Measurements from ENCODE around the gene FRRS1. TPM values are rescaled to one million over a fixed set of nuclear protein-coding genes. Genes with fewer than 3 reads are reported as not detected.

FRRS1 gene
- total and polyA plus RNA-seq, 2 of the 4 experiments (the other 2 are of a cell fraction): 3.8 to 23.5 TPM

- H3K18ac ChIP-seq (ENCODE audit: low read depth, low read length): no peak overlapping the region
- H2BK120ac ChIP-seq (ENCODE audit: low read depth, low read length): no peak overlapping the region
- no peak overlapping the region for H4K5ac ChIP-seq (ENCODE audit: low read depth, low read length)
- no peak overlapping the region for H3K14ac ChIP-seq (replicated peaks; ENCODE audit: low read depth, low read length)
- no peak overlapping the region for H4K8ac ChIP-seq (ENCODE audit: low read depth in 2 of 2, low read length in 2 of 2)
- no TSS peak for BruUV-seq (replicated peaks)
- in situ Hi-C loops (cut with MboI; ENCODE audit: low sequenced_read_pairs) (loop anchor here (10.0 to 25.0 kb wide), 2 partner anchors 213 to 451 kb away; partner anchors contain the start of gene RTCA), intact Hi-C loops (cut with micrococcal nuclease) (no loop called here), dilution Hi-C loops (cut with HindIII; ENCODE audit: low sequenced_read_pairs, unreplicated experiment) (no loop called here)
- H2AK9ac ChIP-seq (replicated peaks; ENCODE audit: low read depth, low read length, poor library complexity): no peak overlapping the region
- H3K4me1 ChIP-seq (ENCODE audit: control insufficient read depth, insufficient read depth, low read length): no peaks in the 10 kb centered on the region; the same call in 1 of the 2 replicates
- no peak overlapping the region for H2BK20ac ChIP-seq (ENCODE audit: low read depth, low read length)
- ATAC-seq (ENCODE audit: low read depth) (no peak), DNase-seq (no peak)
- TF ChIP-seq CHD1 (IDR thresholded peaks at IDR 0.05; ENCODE audit: low read depth, low read length) (no peak), MAFK (IDR thresholded peaks at IDR 0.05; ENCODE audit: low read depth, low read length) (no peak), CEBPB (IDR thresholded peaks at IDR 0.05; ENCODE audit: low read depth, low read length) (peak; percentile 57), BHLHE40 (IDR thresholded peaks at IDR 0.05; ENCODE audit: low read depth, low read length) (no peak), ELK1 (IDR thresholded peaks at IDR 0.05; ENCODE audit: borderline replicate concordance, low read depth, low read length) (no peak)
- peaks cover 3% of the 10 kb centered on the region for H3K9me3 ChIP-seq (ENCODE audit: control insufficient read depth, insufficient read depth, low read length)
- H3K27me3 ChIP-seq (ENCODE audit: control insufficient read depth, insufficient read depth, low read length): peaks cover 10% of the 10 kb centered on the region
- no peak overlapping the region for H3K4me2 ChIP-seq (ENCODE audit: low read depth, low read length)
- no peak overlapping the region for H2BK15ac ChIP-seq (ENCODE audit: low read depth, low read length)
- H3K27ac ChIP-seq (ENCODE audit: insufficient read depth, low read length): no peak overlapping the region
- H3K4me3 ChIP-seq (ENCODE audit: insufficient read depth, low read depth, low read length): no peak overlapping the region
- H2AFZ ChIP-seq (replicated peaks; ENCODE audit: low read length, poor library complexity): no peak overlapping the region
- ChIA-PET CTCF (interaction anchor here (0.8 kb wide), 1 partner anchor 648 kb away, joined by 3 read pairs; no protein-coding TSS in a partner anchor), POLR2A (ENCODE audit: unreplicated experiment) (no interaction called here)
- no peak overlapping the region for H3K4ac ChIP-seq (ENCODE audit: low read depth, low read length)
- H3K9ac ChIP-seq (ENCODE audit: low read depth, low read length): no peak overlapping the region
- no peak overlapping the region for H4K91ac ChIP-seq (ENCODE audit: insufficient read depth, low read depth, low read length)
- no peak overlapping the region for H3K56ac ChIP-seq (ENCODE audit: extremely low read depth, insufficient read depth, low read length)
- H3K79me1 ChIP-seq (ENCODE audit: low read depth in 1 of 2, low read length in 2 of 2): no peaks in the 10 kb centered on the region
- H3K23ac ChIP-seq (ENCODE audit: low read depth, low read length): no peak overlapping the region
- H4K20me1 ChIP-seq (ENCODE audit: insufficient read depth, low read length): no peaks in the 10 kb centered on the region
- H2AK5ac ChIP-seq (ENCODE audit: low read depth, low read length): no peak overlapping the region
- WGBS, 2 experiments (ENCODE audit: extremely low coverage in 2 of 2, insufficient read length in 1 of 2): no CpG with 5 or more reads among the region's 1 CpG
- H3K9me1 ChIP-seq (ENCODE audit: insufficient read depth, low read length): no peaks in the 10 kb centered on the region
- H3K36me3 ChIP-seq (ENCODE audit: control insufficient read depth, insufficient read depth, low read length): no peaks in the 10 kb centered on the region
- H2BK5ac ChIP-seq (ENCODE audit: low read depth, low read length, poor library complexity, severe bottlenecking): no peak overlapping the region
These were observed 45.3 kb upstream of the FRRS1 start for GRCh38 chr1:99811747-99812146.

Measured in IMR-90 (cell line).